ENCODE data around the gene DAPP1. TPM values are rescaled to one million over a fixed set of nuclear protein-coding genes. Genes with fewer than 3 reads are reported as not detected.

Gene DAPP1
- total and polyA plus RNA-seq, 10 donors = 20.0 to 49.4 (median 37.2) TPM

- Histone ChIP-seq H3K27me3 (replicated peaks in 1 of 7) (peaks cover 0 to 11% (median 0%) of the 10 kb centered on the region in 7 donors), H3K36me3 (no peaks in the 10 kb centered on the region), H3K4me1 (no peaks in the 10 kb centered on the region), H3K4me3 (no peak overlapping the region), H3K27ac (no peak overlapping the region), H3K9me3 (no peaks in the 10 kb centered on the region)
- TF ChIP-seq POLR2A (IDR thresholded peaks at IDR 0.05) (no peak), CTCF (IDR thresholded peaks at IDR 0.05 in 8 of 11, conservative IDR thresholded peaks at IDR 0.05 in 3 of 11) (no peak), POLR2AphosphoS5 (IDR thresholded peaks at IDR 0.05) (no peak)
- 54 to 76% (median 64%) methylated on average over 6 of the region's 6 CpGs for WGBS, 5 donors
- no peak for DNase-seq
- intact Hi-C loops (cut with DNase I; ENCODE audit: low total_unique reads) = no loop called here
These were observed 25.6 kb upstream of the DAPP1 start for GRCh38 chr4:99790796-99791617.

- H3K9me3 ChIP-seq = peaks cover 0 to 4% (median 0%) of the 10 kb centered on the region in 8 donors
- no peak overlapping the region for H3K4me3 ChIP-seq
- no peaks in the 10 kb centered on the region for H3K4me1 ChIP-seq
- peaks cover 0 to 19% (median 0%) of the 10 kb centered on the region in 7 donors for H3K27me3 ChIP-seq (replicated peaks in 1 of 7)
- 76 to 94% (median 89%) methylated on average over 1 of the region's 1 CpG for WGBS, 5 donors
- intact Hi-C loops (cut with DNase I; ENCODE audit: low total_unique reads) = no loop called here
- H3K27ac ChIP-seq = no peak overlapping the region
- no peaks in the 10 kb centered on the region for H3K36me3 ChIP-seq
- TF ChIP-seq POLR2AphosphoS5 (IDR thresholded peaks at IDR 0.05) (no peak), POLR2A (IDR thresholded peaks at IDR 0.05) (no peak), CTCF (IDR thresholded peaks at IDR 0.05 in 8 of 11, conservative IDR thresholded peaks at IDR 0.05 in 3 of 11) (no peak)
- DNase-seq = no peak
These were observed 16.2 kb upstream of the DAPP1 start for GRCh38 chr4:99800332-99801004.

- Histone ChIP-seq H3K36me3 (no peaks in the 10 kb centered on the region), H3K4me1 (no peaks in the 10 kb centered on the region), H3K4me3 (no peak overlapping the region), H3K9me3 (peaks cover 0 to 4% (median 0%) of the 10 kb centered on the region in 8 donors), H3K27me3 (replicated peaks in 1 of 7) (peaks cover 0 to 19% (median 0%) of the 10 kb centered on the region in 7 donors), H3K27ac (no peak overlapping the region)
- intact Hi-C loops (cut with DNase I; ENCODE audit: low total_unique reads) = no loop called here
- TF ChIP-seq CTCF (IDR thresholded peaks at IDR 0.05 in 8 of 11, conservative IDR thresholded peaks at IDR 0.05 in 3 of 11) (no peak), POLR2A (IDR thresholded peaks at IDR 0.05) (no peak)
- no peak for DNase-seq
- 80 to 94% (median 89%) methylated on average over 3 of the region's 3 CpGs for WGBS, 5 donors
These were observed 15.5 kb upstream of the DAPP1 start for GRCh38 chr4:99801005-99801699.
